ENCODE data around the gene CAMK2D. TPM values are rescaled to one million over a fixed set of nuclear protein-coding genes. Genes with fewer than 3 reads are reported as not detected.

Gene CAMK2D
- total RNA-seq, 2 experiments from 2014 or later: 104 to 120 TPM

DNA sequence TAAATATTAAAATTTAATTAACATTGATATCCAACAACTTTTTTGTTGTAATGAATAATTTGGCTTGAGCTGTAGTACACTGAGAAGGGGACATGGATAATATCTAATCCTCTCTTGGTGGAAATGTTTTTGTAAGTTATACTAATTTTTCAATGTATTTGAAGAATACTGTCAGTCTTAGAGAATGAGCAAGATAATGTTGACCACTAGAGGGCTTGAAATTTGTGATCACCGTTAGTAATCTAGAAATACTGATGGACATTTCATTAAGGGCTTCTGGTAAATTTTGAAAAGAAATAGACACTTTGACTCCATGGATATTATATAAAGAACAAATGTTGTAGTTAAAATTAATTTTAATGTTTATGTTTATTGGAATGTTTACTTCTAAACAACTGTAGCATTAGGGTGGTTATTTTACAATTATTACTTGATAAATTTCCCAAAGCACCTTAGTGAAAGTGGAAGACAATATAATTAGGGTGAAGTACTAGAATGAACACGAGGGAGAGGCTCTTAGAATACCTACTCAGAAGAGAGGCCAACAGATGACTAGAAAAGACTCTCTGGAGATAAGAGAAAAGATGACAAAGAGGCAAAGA, 20.0 kb upstream of the CAMK2D start:
- Histone ChIP-seq H3K4me3 (ENCODE audit: low read depth, low read length, poor library complexity, severe bottlenecking) (no peak overlapping the region), H3K27ac (ENCODE audit: low read depth, low read length, poor library complexity, severe bottlenecking) (no peak overlapping the region), H3K4me2 (ENCODE audit: low read length) (no peak overlapping the region), H2AFZ (ENCODE audit: low read length) (0 out of 2 replicates have a peak overlapping the region, but pooled peaks have one; percentile 24), H3K36me3 (ENCODE audit: insufficient read depth, low read length) (no peaks in the 10 kb centered on the region), H4K20me1 (ENCODE audit: insufficient read depth, low read length) (no peaks in the 10 kb centered on the region), H3K9me3 (ENCODE audit: low read length) (no peaks in the 10 kb centered on the region), H3K9me2 (ENCODE audit: insufficient read depth, low read length) (no peaks in the 10 kb centered on the region), H3K4me1 (ENCODE audit: insufficient read depth, low read length, poor library complexity, severe bottlenecking) (peaks cover 5% of the 10 kb centered on the region), H3K79me2 (ENCODE audit: insufficient read depth, low read depth, low read length) (no peaks in the 10 kb centered on the region)
- BruUV-seq (replicated peaks): no TSS peak
- TF ChIP-seq, protein P1, sequence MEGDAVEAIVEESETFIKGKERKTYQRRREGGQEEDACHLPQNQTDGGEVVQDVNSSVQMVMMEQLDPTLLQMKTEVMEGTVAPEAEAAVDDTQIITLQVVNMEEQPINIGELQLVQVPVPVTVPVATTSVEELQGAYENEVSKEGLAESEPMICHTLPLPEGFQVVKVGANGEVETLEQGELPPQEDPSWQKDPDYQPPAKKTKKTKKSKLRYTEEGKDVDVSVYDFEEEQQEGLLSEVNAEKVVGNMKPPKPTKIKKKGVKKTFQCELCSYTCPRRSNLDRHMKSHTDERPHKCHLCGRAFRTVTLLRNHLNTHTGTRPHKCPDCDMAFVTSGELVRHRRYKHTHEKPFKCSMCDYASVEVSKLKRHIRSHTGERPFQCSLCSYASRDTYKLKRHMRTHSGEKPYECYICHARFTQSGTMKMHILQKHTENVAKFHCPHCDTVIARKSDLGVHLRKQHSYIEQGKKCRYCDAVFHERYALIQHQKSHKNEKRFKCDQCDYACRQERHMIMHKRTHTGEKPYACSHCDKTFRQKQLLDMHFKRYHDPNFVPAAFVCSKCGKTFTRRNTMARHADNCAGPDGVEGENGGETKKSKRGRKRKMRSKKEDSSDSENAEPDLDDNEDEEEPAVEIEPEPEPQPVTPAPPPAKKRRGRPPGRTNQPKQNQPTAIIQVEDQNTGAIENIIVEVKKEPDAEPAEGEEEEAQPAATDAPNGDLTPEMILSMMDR (conservative IDR thresholded peaks at IDR 0.05; ENCODE audit: low read length): peak; percentile 95
- TF ChIP-seq EZH2phosphoT487 (IDR thresholded peaks at IDR 0.05; ENCODE audit: borderline replicate concordance, low read depth, low read length): no peak
- CTCF ChIA-PET (ENCODE audit: unreplicated experiment): no interaction called here
- POLR2A ChIA-PET: no interaction called here
- DNase-seq (ENCODE audit: low spot score): peak; percentile 71
- intact Hi-C loops (cut with micrococcal nuclease; ENCODE audit: unreplicated experiment): loop anchor here (5.0 kb wide), 1 partner anchor 121 kb away; no protein-coding TSS in a partner anchor

DNA sequence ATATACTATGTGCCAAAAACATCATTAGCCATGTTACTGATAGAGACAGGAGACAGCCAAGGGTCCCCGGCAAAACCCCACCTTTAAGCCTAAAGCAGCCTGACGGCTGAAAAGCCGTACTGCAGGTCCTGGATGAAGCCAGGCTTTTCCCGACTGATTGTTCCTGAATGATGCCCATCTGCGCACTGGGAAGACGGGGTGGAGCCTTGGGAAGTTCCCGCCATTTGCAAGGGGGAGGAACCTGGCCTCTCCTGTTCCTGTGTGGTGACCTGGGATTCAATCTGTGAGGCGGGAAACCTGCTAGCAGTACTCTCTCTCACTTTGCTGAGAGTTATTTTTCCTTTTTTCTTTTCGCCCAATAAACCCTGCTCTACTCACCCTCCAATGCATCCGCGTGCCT, 15.1 kb upstream of the CAMK2D start:
- Histone ChIP-seq H3K9me3 (ENCODE audit: low read length) (no peaks in the 10 kb centered on the region), H4K20me1 (ENCODE audit: insufficient read depth, low read length) (no peaks in the 10 kb centered on the region), H2AFZ (ENCODE audit: low read length) (no peak overlapping the region), H3K4me1 (ENCODE audit: insufficient read depth, low read length, poor library complexity, severe bottlenecking) (no peaks in the 10 kb centered on the region), H3K4me2 (ENCODE audit: low read length) (no peak overlapping the region), H3K9me2 (ENCODE audit: insufficient read depth, low read length) (no peaks in the 10 kb centered on the region), H3K4me3 (ENCODE audit: low read depth, low read length, poor library complexity, severe bottlenecking) (no peak overlapping the region), H3K36me3 (ENCODE audit: insufficient read depth, low read length) (no peaks in the 10 kb centered on the region), H3K79me2 (ENCODE audit: insufficient read depth, low read depth, low read length) (no peaks in the 10 kb centered on the region), H3K27ac (ENCODE audit: low read depth, low read length, poor library complexity, severe bottlenecking) (no peak overlapping the region)
- no peak for TF ChIP-seq EZH2phosphoT487 (IDR thresholded peaks at IDR 0.05; ENCODE audit: borderline replicate concordance, low read depth, low read length)
- TF ChIP-seq, protein P1 (conservative IDR thresholded peaks at IDR 0.05; ENCODE audit: low read length): no peak
- intact Hi-C loops (cut with micrococcal nuclease; ENCODE audit: unreplicated experiment): no loop called here
- POLR2A ChIA-PET: interaction anchor here (0.5 to 0.6 kb wide), 5 partner anchors 9 to 980 kb away, joined by 3 to 5 read pairs (median 4); no protein-coding TSS in a partner anchor
- CTCF ChIA-PET (ENCODE audit: unreplicated experiment): no interaction called here
- no peak for DNase-seq (ENCODE audit: low spot score)
- BruUV-seq (replicated peaks): no TSS peak

DNA sequence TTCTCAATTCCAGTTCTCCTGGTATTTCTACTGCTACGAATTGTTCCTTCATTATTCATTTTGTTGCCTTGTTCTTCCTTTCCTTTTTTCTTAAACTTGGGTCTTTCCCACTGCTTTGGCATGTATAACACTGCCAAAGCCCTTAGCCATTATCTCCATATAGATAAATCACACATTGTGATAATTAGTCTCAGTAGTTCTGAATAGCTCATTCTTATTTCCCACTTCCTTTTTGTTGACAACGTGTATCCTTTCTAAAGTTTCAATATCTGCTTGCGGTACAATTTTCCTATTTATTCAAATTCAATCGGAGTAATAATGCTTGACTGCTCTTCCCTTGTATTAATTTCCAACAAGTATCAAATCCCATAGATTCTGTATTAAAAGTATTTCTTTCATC, 14.5 kb upstream of the CAMK2D start:
- no peak overlapping the region for H2AFZ ChIP-seq (ENCODE audit: low read length)
- no peak for TF ChIP-seq EZH2phosphoT487 (IDR thresholded peaks at IDR 0.05; ENCODE audit: borderline replicate concordance, low read depth, low read length)
- TF ChIP-seq, protein P1 (conservative IDR thresholded peaks at IDR 0.05; ENCODE audit: low read length): no peak
- no peaks in the 10 kb centered on the region for H4K20me1 ChIP-seq (ENCODE audit: insufficient read depth, low read length)
- no peak overlapping the region for H3K4me3 ChIP-seq (ENCODE audit: low read depth, low read length, poor library complexity, severe bottlenecking)
- H3K9me2 ChIP-seq (ENCODE audit: insufficient read depth, low read length): no peaks in the 10 kb centered on the region
- no peak overlapping the region for H3K4me2 ChIP-seq (ENCODE audit: low read length)
- no peaks in the 10 kb centered on the region for H3K79me2 ChIP-seq (ENCODE audit: insufficient read depth, low read depth, low read length)
- H3K9me3 ChIP-seq (ENCODE audit: low read length): no peaks in the 10 kb centered on the region
- no TSS peak for BruUV-seq (replicated peaks)
- H3K27ac ChIP-seq (ENCODE audit: low read depth, low read length, poor library complexity, severe bottlenecking): no peak overlapping the region
- DNase-seq (ENCODE audit: low spot score): no peak
- no peaks in the 10 kb centered on the region for H3K36me3 ChIP-seq (ENCODE audit: insufficient read depth, low read length)
- H3K4me1 ChIP-seq (ENCODE audit: insufficient read depth, low read length, poor library complexity, severe bottlenecking): no peaks in the 10 kb centered on the region
- intact Hi-C loops (cut with micrococcal nuclease; ENCODE audit: unreplicated experiment): no loop called here
- ChIA-PET CTCF (ENCODE audit: unreplicated experiment) (no interaction called here), POLR2A (interaction anchor here (0.6 to 1.4 kb wide), 8 partner anchors 8 to 979 kb away, joined by 3 to 6 read pairs (median 4); no protein-coding TSS in a partner anchor)

Measured in OCI-LY7 (cell line).